Measurements from ENCODE around the gene CHD5.

Gene CHD5

DNA sequence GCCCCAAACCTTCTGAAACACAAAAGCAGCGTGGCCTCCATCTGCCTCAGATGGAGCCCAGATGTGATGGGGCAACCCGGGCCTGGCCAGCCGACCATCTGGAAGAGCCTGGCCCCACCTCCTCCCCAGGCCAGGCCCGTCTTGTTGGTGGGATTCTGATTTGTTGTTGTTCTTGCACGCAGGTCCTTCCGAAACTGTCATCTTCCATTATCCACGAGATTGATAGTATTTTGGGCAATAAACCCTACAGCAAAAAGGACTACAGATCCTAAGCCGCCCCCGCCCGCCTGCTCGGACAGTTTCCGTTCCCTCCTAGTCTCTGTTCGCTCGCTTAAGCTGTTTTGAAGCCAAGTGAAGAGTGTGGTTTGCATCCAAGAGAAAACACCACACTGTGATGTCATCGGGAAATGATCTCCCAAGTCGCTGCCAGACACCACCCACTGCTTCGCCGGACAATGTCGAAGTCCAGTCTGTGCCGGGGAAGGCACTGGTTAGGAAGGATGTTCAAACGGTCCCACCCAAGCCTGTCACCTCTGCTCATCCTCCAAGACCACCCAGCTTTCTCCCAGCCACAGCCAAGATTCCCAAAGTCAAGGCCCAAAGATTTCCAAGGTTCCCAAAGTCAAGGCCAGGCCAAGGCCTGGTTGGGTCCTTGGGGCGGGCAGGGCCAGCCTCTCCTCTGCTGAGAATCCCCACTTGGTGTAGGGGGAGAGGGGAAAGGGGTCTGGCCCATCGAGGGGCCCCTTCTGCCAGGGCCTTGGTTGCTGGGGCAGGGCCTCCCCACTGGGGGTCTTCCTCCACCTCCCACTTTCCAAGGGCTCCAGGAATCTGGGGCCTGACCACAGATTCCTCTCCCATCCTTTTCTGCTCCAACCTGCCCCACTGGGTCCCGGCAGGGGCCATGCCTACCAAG is 81.6 kb downstream of the CHD5 start:
- no peak for DNase-seq (ENCODE audit: low read depth)

DNA sequence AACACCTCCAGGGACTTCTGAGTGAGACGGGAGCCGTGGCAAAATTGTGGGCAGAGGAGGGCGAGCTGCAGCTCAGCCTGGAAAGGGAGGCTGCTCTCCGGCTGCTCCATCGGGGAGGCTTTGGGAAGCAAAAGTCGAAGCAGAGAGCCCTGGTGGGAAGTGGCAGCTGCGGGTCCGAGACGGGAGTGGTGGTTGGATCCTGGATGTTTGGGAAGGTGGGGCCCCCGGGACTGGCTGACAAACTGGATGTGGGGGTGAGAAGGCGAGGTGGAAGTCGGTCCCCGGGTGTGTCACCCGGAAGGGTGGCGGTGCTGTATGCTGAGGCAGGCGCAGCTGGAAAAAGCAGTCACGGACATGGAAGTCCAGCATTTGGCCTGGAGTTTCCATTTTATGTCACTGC is 82.3 kb downstream of the CHD5 start:
- DNase-seq (ENCODE audit: low read depth), result no peak

DNA sequence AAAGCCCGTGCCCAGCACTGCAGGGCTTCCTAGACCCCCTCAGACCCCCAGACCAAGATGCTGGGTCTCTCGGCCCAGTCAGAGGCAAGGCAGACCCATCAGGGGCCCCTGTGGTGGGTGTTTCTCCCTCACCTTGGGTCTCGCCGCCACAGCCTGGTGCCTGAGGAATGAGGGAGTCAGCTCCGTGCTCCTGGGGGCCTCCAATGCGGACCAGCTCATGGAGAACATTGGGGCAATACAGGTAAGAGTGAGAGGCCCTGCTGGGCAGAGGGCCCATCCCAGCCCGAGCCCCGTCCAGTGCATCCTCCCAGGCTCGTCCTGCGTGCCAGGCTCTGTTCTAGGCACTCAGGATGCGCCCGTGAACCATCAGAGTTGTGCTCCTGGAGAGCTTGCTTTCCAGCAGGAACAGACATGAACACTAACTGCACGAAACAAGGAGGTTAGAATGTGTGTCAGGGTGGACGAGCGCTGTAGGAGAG is 83.0 kb downstream of the CHD5 start:
- no peak for DNase-seq (ENCODE audit: low read depth)

DNA sequence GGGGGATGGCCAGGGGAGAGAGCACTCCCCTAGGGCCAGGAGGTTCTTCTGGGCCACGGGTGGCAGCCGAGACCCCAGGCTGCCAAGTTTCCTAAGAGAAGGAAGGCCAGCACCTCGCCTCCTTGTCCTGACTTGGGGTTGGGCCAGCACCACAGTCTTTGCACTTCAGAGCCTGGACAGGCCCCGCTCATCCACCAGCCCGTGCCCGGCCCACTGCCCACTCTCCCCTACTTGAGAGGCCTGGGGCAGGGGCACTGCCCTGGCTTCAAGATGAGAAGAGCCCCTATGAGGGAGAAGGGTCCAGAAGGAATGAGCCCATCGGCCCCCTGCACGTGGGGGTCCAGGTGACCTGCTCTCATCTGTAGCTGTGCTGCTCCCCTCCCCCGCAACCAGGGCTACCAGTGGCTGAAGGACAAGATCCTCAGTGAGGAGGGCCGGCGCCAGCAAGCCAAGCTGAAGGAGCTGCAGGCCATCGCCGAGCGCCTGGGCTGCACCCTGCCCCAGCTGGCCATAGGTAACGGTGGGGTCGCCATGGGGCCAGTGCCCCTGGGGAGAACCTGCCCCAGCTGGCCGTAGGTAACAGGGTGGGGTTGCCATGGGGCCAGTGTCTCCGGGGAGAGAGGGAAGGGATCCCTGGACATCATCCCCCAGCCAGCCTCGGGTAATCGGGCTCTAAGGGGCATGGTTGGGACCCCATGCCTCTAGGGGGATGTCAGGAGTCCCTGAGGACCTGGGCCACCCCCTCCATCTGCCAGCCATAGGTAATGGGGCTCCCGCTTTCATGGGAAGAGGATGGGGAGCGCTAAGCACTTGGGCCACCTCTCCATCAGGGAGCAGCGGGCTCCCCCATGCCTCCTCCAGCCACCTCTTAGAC is 83.6 kb downstream of the CHD5 start:
- DNase-seq (ENCODE audit: low read depth), result no peak

DNA sequence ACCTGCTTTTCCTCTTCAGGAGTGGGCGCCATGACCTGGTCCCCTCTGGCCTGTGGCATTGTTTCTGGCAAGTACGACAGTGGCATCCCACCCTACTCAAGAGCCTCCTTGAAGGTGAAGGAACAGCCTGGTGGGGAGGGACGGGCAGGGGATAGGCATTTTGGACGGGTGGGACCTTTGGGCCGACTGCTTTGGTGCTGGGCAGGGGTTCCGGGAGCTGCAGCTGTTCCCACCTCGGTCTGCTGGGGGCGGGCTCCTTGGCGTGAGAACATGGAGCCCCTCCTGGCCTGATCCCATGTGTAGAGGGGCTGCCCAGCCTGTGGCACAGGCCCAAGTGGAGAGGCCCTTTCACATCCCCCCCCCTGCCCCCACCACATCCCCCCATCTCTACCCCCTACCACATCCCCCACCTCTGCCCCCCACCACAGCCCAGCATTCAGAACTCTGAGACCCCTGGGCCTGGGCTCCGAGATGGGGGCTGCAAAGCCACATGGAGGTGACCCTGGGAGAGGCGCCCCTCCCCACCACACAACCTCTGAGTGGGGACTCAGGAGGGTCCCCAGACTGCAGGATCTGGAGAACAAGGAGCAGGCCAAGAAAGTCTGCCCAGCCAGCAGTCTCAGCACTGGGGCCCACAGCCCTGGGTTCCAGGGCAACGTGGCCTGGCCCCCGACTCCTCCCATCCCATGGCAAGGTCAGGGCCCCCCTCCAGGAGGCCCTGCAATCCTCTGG is 84.4 kb downstream of the CHD5 start:
- no peak for DNase-seq (ENCODE audit: low read depth)

DNA sequence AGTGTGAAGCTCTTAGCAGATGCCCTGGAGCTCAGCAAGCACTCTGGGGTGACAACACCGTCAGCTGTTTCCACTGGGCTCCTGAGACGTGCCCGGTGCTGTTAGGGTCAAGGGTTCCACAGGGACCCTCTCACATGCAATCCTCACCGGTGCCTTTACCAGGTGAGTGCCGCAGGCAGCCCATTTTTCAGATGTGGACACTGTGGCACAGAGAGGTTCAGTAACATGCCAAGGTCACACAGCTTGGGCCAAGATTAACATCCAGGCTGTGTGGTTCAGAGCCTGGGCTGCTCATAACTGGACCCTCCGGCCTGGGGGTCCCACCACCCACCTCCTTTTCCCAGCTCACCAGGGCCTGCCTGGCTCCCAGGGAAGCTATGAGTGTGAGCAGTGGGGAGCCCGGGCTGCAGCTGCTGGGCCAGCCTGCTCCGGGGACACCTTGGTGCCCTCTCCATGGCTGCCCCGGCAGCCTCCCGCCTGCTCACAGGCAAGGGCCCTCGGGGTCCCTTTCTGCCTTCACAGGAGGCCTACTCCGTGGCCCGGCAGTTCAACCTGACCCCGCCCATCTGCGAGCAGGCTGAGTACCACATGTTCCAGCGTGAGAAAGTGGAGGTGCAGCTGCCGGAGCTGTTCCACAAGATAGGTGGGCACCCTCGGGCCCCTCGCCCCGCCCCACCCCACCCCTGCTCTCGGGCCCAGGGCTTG is 85.2 kb downstream of the CHD5 start:
- no peak for DNase-seq (ENCODE audit: low read depth)

DNA sequence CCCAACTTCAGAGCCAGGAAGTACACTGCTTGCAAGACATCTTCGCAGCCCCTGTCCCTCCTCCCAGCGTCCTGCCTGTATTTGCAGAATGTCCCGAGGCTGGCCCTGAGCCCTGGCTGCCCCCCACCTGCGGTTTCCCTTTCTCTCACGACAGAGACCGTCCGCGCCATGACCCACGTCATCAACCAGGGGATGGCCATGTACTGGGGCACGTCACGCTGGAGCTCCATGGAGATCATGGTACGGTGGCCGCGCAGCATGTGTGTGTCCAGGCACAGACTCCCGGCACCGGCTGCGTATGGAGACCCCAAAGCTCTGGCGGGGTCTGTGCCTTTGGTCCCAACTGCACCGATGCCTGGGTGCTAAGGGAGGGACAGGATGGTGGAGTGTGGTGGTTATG is 85.9 kb downstream of the CHD5 start:
- DNase-seq (ENCODE audit: low read depth), result no peak

DNA sequence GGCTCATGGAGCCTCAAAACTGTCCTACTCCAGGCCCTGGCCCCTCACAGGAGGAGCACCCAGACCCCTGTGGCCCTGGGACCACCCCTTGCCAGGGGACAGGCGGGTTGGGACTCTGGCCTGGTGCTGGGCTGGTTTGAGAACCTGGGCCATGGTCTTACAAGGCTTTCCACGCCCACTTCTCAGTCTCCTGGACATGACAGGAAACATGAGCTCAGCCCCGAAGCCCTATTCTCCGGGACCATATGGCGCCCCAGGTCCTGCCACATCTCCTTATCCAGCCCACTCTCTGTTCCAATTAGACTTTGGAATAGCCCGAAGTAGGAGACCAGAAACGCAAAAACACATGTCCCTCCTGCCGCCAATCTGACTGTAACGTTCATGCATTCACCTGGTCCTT is 86.5 kb downstream of the CHD5 start:
- no peak for DNase-seq (ENCODE audit: low read depth)

DNA sequence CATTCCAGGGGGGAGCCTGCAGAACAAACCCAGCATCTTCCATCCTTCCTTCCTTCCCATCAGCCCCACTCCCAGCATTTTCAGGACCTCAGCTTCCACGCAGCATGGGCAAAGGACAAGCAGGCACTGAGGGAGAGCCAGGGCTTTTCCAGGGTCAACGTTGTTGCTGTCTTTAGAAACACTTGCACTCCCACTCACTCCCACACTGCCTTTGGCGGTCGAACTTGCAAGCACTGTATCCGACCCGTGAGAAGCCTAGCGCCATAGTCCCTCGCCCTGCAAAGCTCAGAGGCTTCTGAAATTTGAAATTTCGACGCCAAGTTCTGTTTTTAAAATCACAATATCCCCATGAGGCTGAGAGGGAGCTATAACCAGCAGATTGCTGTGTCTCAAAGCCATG is 87.0 kb downstream of the CHD5 start:
- DNase-seq (ENCODE audit: low read depth), result no peak

DNA sequence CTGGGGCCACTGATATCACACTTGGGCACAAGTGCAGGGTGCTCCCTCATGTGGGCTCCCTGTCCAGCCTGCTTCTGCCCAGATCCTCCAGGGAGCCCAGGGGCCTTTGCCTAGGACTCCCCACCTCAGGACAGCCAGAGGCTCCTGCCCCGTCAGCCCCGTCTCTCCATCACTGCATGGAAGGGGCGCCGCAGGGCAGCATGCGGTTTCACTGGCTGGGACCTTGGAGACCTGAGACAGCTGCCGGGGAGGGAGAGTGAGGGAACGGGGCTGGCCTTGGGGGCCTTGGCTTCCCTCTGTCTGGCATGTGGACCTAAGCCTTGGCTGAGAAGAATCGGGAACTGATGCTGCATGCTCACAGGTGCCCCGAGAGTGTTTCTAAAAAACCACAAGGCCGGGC is 87.9 kb downstream of the CHD5 start:
- DNase-seq (ENCODE audit: low read depth), result no peak

DNA sequence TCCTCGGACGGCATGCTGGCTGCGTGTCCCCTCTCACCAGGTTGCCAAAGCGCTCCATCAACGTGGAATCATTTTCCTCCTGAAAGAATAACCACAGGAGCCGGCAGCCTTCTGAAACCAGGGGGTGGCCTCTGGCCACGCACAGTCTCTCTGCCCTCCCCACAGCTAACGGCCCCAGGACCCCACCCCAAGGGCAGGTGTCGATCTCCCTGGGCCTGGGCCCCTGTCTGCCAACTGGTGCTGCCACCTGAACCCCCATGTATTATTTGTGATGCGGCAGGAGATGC is 88.4 kb downstream of the CHD5 start:
- DNase-seq (ENCODE audit: low read depth), result no peak

DNA sequence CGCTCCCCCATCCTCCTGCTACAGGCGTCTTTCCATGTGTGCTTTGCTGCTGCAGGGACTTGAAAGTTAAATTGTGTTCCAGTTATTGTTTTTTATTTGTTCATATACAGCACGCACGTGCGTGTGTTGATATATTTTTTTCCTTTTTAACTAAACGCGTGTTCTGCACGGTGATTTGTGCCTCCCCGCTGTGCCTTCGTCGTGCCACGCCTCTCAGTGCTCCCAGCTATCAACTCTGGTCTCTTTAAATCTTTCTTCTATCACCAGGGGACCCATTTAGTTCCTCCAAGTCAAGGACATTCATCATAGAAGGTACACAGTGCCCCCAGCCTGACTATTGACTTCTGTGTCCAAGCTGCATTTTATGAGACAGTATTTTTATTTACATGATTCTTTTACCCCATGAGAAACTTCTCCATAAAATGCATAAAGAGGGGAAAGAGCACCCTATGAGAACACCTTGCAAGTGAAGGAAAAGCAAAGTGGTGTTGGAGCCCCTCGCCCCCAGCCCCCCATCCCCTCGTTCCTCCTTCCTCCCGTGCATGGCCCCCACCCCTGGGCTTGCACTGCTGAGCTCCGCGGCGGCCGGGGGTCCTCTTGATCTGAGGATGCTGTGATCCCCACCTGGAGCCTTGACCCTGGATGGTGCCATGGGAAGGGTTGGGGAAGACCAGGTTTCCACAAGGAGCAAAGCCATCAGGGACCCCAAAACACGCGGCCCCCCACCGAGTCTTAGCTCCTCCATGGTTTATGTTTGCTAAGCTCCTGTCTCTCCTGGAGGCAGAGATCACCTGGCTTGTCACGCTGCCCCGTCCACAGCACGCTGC is 88.9 kb downstream of the CHD5 start:
- DNase-seq (ENCODE audit: low read depth), result no peak

DNA sequence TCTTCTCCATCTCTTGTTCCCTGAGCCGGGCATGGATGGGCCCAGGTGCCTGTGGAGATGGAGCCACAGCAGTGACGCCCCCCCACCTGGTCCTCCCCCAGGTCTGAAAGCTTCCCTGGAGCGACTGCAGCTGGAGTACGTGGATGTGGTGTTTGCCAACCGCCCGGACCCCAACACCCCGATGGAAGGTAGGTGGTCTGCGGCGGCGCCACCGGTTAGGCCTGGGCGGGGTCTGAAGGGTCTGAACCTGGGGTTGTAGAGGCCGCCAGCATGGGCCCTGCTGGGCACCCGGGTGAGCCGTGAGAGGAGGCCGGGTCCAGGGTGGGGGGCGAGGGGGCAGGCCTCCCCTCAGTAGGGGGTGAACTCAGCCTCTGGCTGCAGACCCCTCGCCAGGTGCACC is 89.8 kb downstream of the CHD5 start:
- DNase-seq (ENCODE audit: low read depth), result no peak

DNA sequence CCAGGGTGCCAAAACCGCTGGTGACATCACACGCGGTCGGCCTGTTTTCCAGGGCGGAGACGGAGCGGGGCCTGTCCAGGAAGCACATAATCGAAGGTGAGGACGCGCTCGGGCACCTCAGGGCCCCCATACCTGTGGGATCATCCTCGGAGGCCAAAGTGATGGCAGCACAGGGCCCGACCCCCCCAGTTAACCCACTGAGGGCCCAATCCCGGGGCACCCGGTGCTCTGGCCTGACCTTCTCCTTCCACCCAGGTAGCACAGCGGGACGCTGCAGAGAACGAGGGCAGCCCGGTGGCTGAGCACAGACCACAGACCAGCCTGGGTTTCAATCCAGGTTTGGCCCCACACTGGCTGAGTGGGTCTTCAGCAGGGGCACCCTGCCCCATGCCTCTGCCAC is 91.2 kb downstream of the CHD5 start:
- no peak for DNase-seq (ENCODE audit: low read depth)

DNA sequence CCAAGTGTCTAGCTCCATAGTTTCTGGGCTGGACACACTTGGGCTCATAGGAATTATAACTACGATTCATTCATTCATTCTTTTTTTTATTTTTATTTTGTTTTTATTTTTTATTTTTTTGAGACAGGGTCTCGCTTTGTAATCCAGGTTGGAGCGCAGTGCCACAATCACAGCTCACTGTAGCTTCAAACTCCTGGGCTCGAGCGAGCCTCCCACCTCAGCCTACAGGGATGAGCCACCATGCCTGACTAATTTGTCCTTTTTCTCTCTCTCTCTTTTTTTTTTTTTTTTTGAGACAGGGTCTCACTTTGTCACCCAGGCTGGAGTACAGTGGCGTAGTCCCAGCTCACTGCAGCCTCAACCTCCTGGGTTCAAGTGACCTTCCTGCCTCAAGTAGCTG is 92.2 kb downstream of the CHD5 start:
- no peak for DNase-seq (ENCODE audit: low read depth)

DNA sequence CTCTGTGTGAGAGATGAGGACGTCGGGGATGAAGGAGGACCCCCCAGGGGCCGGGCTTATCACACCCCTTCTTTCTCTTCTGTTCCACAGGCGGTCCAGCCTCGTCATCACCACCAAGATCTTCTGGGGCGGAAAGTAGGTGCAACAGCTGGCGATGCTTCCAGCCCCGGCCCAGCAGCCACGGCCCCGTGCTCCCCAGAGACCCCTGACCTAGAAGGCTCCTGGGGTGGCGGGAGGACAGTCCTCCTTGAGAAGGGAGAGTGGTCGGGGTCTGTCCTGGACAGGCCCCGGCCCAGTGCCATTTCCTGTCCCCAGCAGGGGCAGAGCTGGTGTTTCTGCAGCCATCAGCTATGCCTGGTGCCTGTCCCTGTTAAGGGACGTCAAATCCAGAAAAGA is 92.7 kb downstream of the CHD5 start:
- no peak for DNase-seq (ENCODE audit: low read depth)

DNA sequence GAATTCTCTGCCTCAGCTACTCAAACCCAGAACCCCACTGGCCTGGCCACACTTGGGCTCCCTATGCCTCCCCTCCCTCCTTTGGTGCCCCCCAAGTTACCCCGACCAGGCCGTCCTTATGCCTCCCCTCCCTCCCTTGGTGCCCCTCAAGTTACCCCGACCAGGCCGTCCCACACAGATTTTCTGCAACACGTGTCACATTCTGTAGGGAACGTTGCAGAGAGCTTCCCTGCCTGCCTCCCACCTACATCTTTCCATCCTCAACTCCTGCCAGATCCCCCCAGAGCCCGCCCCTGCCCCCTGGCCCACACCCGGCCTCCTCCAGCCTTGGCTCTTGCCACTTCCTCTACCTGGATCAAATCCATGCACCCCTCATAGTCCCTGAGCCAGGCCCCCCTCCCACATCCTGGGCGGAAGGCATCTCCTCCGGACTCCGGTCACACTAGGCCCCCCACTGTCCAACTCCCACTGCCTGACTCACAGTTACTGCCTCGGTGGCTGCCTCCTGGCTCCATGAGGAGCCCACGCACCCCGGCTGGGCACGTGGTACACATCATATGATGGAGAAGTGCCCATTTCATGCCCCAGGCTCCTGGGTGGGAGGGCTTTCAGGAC is 93.3 kb downstream of the CHD5 start:
- no peak for DNase-seq (ENCODE audit: low read depth)

DNA sequence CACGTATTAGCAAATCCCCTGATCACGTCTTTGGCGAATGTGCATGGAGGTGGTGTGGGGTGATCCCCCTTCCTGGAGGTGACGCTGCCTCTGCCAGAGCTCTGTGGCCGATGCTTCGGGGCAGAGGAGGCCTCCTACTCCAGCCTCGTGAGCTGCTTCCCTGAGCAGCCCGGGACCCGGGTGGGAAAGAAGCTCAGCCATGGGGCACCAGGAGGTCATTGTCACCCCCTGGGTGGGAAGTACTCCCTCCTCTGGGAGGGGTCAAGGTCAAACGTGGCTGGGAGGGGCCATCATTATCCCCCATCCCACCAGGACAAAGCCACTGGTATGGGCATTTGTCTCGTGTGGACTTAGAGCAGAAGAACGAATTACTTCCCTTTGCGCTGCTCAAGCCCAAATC is 93.8 kb downstream of the CHD5 start:
- DNase-seq (ENCODE audit: low read depth), result no peak

DNA sequence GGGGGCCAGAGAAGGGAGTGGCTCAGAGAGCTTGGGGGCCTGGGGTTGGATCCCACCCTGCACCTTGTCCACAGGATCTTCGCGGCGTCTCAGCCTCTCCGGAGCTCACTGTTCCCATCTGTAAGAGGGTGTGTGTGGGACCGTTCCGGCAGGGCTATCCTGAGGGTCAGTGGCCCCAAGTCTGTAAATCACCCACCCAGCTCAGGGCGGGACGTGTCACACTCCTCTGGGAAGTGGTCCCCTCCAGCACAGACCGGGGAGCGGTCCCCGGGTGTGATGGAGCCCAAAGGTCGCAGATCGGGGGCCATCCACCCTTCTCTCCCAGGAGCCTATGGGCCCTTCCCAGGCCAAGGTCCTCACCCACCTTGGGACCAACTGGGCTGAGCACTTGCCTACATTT is 94.5 kb downstream of the CHD5 start:
- DNase-seq (ENCODE audit: low read depth), result no peak

DNA sequence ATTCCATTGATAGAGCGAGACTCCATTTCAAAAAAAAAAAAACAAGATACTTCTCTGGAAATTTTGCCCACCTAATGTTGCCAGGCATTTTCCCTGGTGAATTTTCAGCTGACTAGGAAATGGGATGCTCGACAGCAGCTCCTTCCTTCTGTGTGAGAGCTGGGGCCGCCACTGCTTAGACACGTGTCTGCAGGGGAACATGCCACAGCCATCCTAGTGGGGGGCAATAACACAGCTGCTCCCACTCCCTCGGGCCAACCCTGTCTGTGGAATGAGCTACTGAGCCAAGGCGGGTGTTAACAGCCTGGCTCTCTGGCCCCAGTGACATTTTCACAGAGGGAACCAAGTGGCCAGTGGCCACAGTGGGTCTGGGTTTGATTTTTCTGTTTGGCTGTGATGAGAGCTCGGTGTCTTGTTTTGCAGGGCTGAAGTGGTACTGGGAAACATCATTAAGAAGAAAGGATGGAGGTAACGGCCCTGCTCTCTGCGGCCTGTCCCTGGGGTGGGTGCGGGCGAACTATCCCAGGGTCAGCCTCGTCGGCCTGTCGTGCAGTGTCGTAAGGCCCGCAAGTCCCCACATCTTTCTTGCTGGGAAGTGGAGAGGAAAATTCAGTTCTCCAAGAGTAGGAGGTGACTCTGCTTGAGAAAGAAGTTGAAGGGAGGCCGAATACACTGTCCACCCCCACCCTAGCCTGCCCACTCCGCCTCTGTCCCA is 95.2 kb downstream of the CHD5 start:
- DNase-seq (ENCODE audit: low read depth), result no peak
